Astrocyte (in vitro differentiated cells and primary cell): Measurements from ENCODE around the gene KRTAP10-1.
"Not testable (repeated sequence)": the region's sequence is repeated elsewhere in the genome, so short reads cannot be mapped to it uniquely, and the experiment has no call there.

Experiments used
- EZH2 ChIP-seq: IDR thresholded peaks from 2 replicates; pipeline ENCODE4 v1.6.1; 2012; ENCODE audit warnings: mild to moderate bottlenecking, low read length, inconsistent platforms; ENCODE audit not compliant: insufficient read depth
- TF ChIP-seq, protein P1 (sequence below): IDR thresholded peaks from 2 replicates; pipeline ENCODE4 v1.5.1; 2011; ENCODE audit warnings: low read depth, mild to moderate bottlenecking, inconsistent platforms, low read length, moderate library complexity; ENCODE audit not compliant: insufficient read depth

DNA sequence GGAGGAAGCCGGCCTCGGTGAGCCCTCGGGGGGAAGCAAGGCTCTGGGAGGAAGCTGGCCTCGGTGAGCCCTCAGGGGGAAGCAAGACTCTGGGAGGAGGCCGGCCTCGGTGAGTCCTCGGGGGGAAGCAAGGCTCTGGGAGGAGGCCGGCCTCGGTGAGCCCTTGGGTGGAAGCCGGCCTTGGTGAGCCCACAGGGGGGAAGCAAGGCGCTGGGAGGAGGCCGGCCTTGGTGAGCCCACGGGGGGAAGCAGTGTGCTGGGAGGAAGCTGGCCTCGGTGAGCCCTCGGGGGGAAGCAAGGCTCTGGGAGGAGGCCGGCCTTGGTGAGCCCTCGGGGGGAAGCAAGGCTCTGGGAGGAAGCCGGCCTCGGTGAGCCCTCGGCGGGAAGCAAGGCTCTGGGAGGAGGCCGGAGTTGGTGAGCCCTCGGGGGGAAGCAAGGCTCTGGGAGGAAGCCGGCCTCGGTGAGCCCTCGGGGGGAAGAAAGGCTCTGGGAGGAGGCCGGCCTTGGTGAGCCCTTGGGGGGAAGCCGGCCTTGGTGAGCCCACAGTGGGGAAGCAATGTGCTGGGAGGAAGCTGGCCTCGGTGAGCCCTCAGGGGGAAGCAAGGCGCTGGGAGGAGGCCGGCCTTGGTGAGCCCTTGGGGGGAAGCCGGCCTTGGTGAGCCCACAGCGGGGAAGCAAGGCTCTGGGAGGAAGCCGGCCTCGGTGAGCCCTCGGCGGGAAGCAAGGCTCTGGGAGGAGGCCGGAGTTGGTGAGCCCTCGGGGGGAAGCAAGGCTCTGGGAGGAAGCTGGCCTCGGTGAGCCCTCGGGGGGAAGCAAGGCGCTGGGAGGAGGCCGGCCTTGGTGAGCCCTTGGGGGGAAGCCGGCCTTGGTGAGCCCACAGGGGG is 36.7 kb downstream of the KRTAP10-1 start:
- TF ChIP-seq EZH2: not testable (repeated sequence)
- TF ChIP-seq, protein P1, sequence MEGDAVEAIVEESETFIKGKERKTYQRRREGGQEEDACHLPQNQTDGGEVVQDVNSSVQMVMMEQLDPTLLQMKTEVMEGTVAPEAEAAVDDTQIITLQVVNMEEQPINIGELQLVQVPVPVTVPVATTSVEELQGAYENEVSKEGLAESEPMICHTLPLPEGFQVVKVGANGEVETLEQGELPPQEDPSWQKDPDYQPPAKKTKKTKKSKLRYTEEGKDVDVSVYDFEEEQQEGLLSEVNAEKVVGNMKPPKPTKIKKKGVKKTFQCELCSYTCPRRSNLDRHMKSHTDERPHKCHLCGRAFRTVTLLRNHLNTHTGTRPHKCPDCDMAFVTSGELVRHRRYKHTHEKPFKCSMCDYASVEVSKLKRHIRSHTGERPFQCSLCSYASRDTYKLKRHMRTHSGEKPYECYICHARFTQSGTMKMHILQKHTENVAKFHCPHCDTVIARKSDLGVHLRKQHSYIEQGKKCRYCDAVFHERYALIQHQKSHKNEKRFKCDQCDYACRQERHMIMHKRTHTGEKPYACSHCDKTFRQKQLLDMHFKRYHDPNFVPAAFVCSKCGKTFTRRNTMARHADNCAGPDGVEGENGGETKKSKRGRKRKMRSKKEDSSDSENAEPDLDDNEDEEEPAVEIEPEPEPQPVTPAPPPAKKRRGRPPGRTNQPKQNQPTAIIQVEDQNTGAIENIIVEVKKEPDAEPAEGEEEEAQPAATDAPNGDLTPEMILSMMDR: not testable (repeated sequence)
